ENCODE results near the gene U2AF1L4.

DNA sequence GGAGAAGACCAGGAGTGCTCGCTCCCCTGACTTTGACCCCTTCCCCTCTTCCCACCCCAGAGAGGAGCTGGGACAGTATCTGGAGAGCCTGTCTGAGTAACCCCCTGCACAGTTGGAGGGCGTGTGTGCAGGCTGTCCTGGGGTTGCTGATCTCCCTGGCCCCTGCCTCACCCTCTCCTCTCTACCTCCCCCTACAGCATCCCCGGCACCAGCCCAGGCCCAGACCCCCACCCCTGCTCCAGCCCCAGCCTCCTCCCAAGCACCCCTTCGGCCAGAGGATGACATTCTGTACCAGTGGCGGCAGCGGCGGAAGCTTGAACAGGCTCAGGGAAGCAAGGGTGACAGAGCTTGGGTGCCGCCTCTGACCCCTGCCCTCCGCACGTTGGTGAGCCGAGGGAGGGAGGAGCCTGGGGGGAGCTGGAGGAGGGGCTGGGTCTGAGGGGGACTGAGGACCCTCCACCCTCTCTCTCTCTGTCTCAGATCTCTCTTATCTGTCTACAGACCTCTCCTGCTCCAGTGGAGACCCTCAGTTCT, 21.4 kb upstream of the U2AF1L4 start:
- TF ChIP-seq, protein P1, sequence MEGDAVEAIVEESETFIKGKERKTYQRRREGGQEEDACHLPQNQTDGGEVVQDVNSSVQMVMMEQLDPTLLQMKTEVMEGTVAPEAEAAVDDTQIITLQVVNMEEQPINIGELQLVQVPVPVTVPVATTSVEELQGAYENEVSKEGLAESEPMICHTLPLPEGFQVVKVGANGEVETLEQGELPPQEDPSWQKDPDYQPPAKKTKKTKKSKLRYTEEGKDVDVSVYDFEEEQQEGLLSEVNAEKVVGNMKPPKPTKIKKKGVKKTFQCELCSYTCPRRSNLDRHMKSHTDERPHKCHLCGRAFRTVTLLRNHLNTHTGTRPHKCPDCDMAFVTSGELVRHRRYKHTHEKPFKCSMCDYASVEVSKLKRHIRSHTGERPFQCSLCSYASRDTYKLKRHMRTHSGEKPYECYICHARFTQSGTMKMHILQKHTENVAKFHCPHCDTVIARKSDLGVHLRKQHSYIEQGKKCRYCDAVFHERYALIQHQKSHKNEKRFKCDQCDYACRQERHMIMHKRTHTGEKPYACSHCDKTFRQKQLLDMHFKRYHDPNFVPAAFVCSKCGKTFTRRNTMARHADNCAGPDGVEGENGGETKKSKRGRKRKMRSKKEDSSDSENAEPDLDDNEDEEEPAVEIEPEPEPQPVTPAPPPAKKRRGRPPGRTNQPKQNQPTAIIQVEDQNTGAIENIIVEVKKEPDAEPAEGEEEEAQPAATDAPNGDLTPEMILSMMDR (IDR thresholded peaks at IDR 0.05) = no peak
- TF ChIP-seq POLR2A (IDR thresholded peaks at IDR 0.05) (no peak), POLR2AphosphoS5 (IDR thresholded peaks at IDR 0.05; ENCODE audit: insufficient read depth in 1 of 2, low read depth in 1 of 2) (no peak)
